Mesenchymal stem cell (in vitro differentiated cells and primary cell): Measurements from ENCODE around the gene SETD1B.

Experiments used
- DNase-seq: peaks from one replicate; pipeline ENCODE4 v3.0.0-alpha.2; 2013
- H2AFZ ChIP-seq: one replicate; pipeline ENCODE4 v1.6.1; 2013; ENCODE audit warnings: low read depth, mild to moderate bottlenecking, control low read depth, inconsistent platforms, low read length, moderate library complexity
- H2AK5ac ChIP-seq: 2 replicates; pipeline ENCODE4 v1.6.1; 2013; ENCODE audit warnings: low read length, moderate library complexity, mild to moderate bottlenecking, inconsistent platforms; ENCODE audit not compliant: severe bottlenecking
- H2BK120ac ChIP-seq: one replicate; pipeline ENCODE4 v1.6.1; 2013; ENCODE audit warnings: low read depth, mild to moderate bottlenecking, inconsistent platforms, low read length, moderate library complexity
- H2BK12ac ChIP-seq, 2 experiments: one replicate each; pipeline ENCODE4 v1.6.1; 2013; ENCODE audit warnings: inconsistent platforms in 2 of 2, low read length in 2 of 2, mild to moderate bottlenecking in 2 of 2, moderate library complexity in 2 of 2, control low read depth in 1 of 2
- H2BK15ac ChIP-seq: one replicate; pipeline ENCODE4 v1.6.1; 2013; ENCODE audit warnings: mild to moderate bottlenecking, low read depth, inconsistent platforms; ENCODE audit not compliant: poor library complexity, severe bottlenecking
- H2BK5ac ChIP-seq: 2 replicates; pipeline ENCODE4 v1.6.1; 2013; ENCODE audit warnings: low read depth, mild to moderate bottlenecking, low read length, control low read depth, inconsistent platforms; ENCODE audit not compliant: poor library complexity, severe bottlenecking
- H3K14ac ChIP-seq, 2 experiments: one replicate each; pipeline ENCODE4 v1.6.1; 2013; ENCODE audit warnings: inconsistent platforms in 2 of 2, low read length in 2 of 2, control low read depth in 1 of 2, mild to moderate bottlenecking in 1 of 2, moderate library complexity in 1 of 2
- H3K18ac ChIP-seq, 2 experiments: one replicate each; pipeline ENCODE4 v1.6.1; 2013; ENCODE audit warnings: inconsistent platforms in 2 of 2, low read length in 2 of 2, control low read depth in 1 of 2, low read depth in 1 of 2, mild to moderate bottlenecking in 1 of 2
- H3K23ac ChIP-seq, 2 experiments: one replicate each; pipeline ENCODE4 v1.6.1; 2013; ENCODE audit warnings: inconsistent platforms in 2 of 2, low read length in 2 of 2, mild to moderate bottlenecking in 2 of 2, moderate library complexity in 2 of 2, control low read depth in 1 of 2
- H3K27ac ChIP-seq: 2 replicates; pipeline ENCODE4 v1.5.1; 2013; ENCODE audit warnings: mild to moderate bottlenecking, moderate library complexity, low read length, control low read depth, inconsistent platforms; ENCODE audit not compliant: poor library complexity, severe bottlenecking
- H3K27me3 ChIP-seq, 2 experiments: 2 replicates each; pipeline versions ENCODE4 v1.6.1 to v1.7.0; 2013; ENCODE audit warnings: low read length in 2 of 2, mild to moderate bottlenecking in 2 of 2, moderate library complexity in 2 of 2, control low read depth in 1 of 2, inconsistent platforms in 1 of 2; ENCODE audit not compliant: control insufficient read depth in 1 of 2, insufficient read depth in 1 of 2
- H3K36me3 ChIP-seq, 2 experiments: 2 replicates each; pipeline versions ENCODE4 v1.6.1 to v1.7.0; 2013; ENCODE audit warnings: low read length in 2 of 2, control low read depth in 1 of 2, inconsistent platforms in 1 of 2, low read depth in 1 of 2, mild to moderate bottlenecking in 1 of 2; ENCODE audit not compliant: insufficient read depth in 2 of 2, control insufficient read depth in 1 of 2
- H3K4ac ChIP-seq, 2 experiments: one replicate each; pipeline ENCODE4 v1.6.1; 2013; ENCODE audit warnings: inconsistent platforms in 2 of 2, low read length in 2 of 2, mild to moderate bottlenecking in 2 of 2, moderate library complexity in 2 of 2, control low read depth in 1 of 2, low read depth in 1 of 2
- H3K4me1 ChIP-seq: 2 replicates; pipeline ENCODE4 v1.6.1; 2013; ENCODE audit warnings: low read depth, low read length, control low read depth; ENCODE audit not compliant: control insufficient read depth, insufficient read depth
- H3K4me2 ChIP-seq: 2 replicates; pipeline ENCODE4 v1.6.1; 2013; ENCODE audit warnings: low read length, mild to moderate bottlenecking, inconsistent platforms; ENCODE audit not compliant: poor library complexity, severe bottlenecking
- H3K4me3 ChIP-seq, 2 experiments: 2 replicates each; pipeline versions ENCODE4 v1.5.1 to v1.7.0; 2013; ENCODE audit warnings: low read length in 2 of 2, mild to moderate bottlenecking in 2 of 2, control low read depth in 1 of 2, low read depth in 1 of 2; ENCODE audit not compliant: insufficient read depth in 1 of 2
- H3K79me1 ChIP-seq: replicated peaks from 2 replicates; pipeline ENCODE4 v1.6.1; 2013; ENCODE audit warnings: mild to moderate bottlenecking, control low read depth, low read length, inconsistent platforms; ENCODE audit not compliant: poor library complexity, severe bottlenecking
- H3K9ac ChIP-seq: 2 replicates; pipeline ENCODE4 v1.7.0; 2013; ENCODE audit warnings: mild to moderate bottlenecking, low read length, moderate library complexity
- H3K9me3 ChIP-seq: 2 replicates; pipeline ENCODE4 v1.7.0; 2013; ENCODE audit warnings: mild to moderate bottlenecking, low read length; ENCODE audit not compliant: control insufficient read depth
- H4K8ac ChIP-seq: one replicate; pipeline ENCODE4 v1.6.1; 2013; ENCODE audit warnings: inconsistent platforms, mild to moderate bottlenecking, low read length, moderate library complexity
- H4K91ac ChIP-seq: one replicate; pipeline ENCODE4 v1.6.1; 2013; ENCODE audit warnings: mild to moderate bottlenecking, low read length, inconsistent platforms
- WGBS: methylation state at CpG from one replicate; pipeline ENCODE4 v1.1.7; 2013; ENCODE audit warnings: mixed read lengths; 5-methylcytosine and 5-hydroxymethylcytosine counted together

The SETD1B gene

DNA sequence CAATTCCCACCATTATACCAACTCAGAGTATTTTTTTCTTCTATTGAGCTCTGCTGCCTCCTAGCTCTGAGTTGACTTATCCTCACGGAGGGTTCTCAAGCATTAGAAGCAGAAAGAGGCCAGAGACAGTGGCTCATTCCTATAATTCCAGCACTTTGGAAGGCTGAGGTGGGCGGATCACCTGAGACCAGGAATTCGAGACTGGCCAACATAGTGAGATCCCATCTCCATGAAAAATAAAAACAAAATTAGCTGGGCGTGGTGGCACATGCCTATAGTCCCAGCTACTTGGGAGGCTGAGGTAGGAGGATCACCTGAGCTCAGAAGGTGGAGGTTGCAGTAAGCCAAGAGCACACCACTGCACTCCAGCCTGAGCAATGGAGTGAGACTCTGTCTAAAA is 33.9 kb downstream of the SETD1B start:
- no peak overlapping the region for H2AFZ ChIP-seq
- no peak overlapping the region for H4K8ac ChIP-seq
- H3K14ac ChIP-seq, result no peak overlapping the region
- H3K4ac ChIP-seq, result no peak overlapping the region
- 81% methylated on average over 4 of the region's 4 CpGs for WGBS
- H2BK15ac ChIP-seq, result no peak overlapping the region
- H2BK12ac ChIP-seq, result no peak overlapping the region
- no peak overlapping the region for H3K18ac ChIP-seq
- no peak overlapping the region for H3K23ac ChIP-seq
- H2BK5ac ChIP-seq, result no peak overlapping the region
- no peak for DNase-seq
- no peaks in the 10 kb centered on the region for H3K9me3 ChIP-seq
- no peak overlapping the region for H3K27ac ChIP-seq
- peaks cover 2% of the 10 kb centered on the region for H3K4me1 ChIP-seq
- no peak overlapping the region for H3K9ac ChIP-seq
- H3K27me3 ChIP-seq, result no peaks in the 10 kb centered on the region
- no peak overlapping the region for H2BK120ac ChIP-seq
- no peak overlapping the region for H2AK5ac ChIP-seq
- H3K4me2 ChIP-seq, result no peak overlapping the region
- H3K79me1 ChIP-seq, result no peaks in the 10 kb centered on the region
- H3K4me3 ChIP-seq, result no peak overlapping the region
- H4K91ac ChIP-seq, result no peak overlapping the region
- no peaks in the 10 kb centered on the region for H3K36me3 ChIP-seq

DNA sequence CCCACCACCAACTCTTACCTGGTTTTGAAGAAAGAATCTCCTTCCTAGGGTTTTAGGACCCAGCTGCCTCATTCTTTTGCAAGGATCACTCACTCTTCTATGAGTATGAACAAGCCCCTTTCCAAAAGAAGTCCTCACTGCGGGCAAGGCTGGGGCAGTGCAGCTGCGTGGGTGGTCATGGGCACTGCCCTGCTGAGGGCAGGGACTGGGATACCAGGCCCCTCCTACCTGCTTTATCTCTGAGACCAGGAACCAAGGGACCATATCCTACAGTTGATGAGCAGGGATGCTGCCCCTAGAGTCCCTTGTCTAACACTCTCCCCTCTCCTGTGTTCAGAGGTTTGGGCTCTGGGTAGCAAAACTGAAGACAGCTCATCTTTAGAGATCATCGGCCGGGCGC is 34.3 kb downstream of the SETD1B start:
- Histone ChIP-seq H3K27ac (no peak overlapping the region), H3K36me3 (no peaks in the 10 kb centered on the region), H3K23ac (no peak overlapping the region), H2AFZ (no peak overlapping the region), H2BK12ac (no peak overlapping the region), H3K4me3 (no peak overlapping the region), H2AK5ac (no peak overlapping the region), H4K91ac (no peak overlapping the region), H3K4me1 (peaks cover 2% of the 10 kb centered on the region), H3K4me2 (no peak overlapping the region), H2BK15ac (no peak overlapping the region), H3K18ac (no peak overlapping the region), H3K4ac (no peak overlapping the region), H2BK120ac (no peak overlapping the region), H3K9ac (no peak overlapping the region), H3K79me1 (no peaks in the 10 kb centered on the region), H2BK5ac (no peak overlapping the region), H4K8ac (no peak overlapping the region), H3K27me3 (no peaks in the 10 kb centered on the region), H3K9me3 (no peaks in the 10 kb centered on the region), H3K14ac (no peak overlapping the region)
- 100% methylated on average over 5 of the region's 5 CpGs for WGBS
- no peak for DNase-seq

DNA sequence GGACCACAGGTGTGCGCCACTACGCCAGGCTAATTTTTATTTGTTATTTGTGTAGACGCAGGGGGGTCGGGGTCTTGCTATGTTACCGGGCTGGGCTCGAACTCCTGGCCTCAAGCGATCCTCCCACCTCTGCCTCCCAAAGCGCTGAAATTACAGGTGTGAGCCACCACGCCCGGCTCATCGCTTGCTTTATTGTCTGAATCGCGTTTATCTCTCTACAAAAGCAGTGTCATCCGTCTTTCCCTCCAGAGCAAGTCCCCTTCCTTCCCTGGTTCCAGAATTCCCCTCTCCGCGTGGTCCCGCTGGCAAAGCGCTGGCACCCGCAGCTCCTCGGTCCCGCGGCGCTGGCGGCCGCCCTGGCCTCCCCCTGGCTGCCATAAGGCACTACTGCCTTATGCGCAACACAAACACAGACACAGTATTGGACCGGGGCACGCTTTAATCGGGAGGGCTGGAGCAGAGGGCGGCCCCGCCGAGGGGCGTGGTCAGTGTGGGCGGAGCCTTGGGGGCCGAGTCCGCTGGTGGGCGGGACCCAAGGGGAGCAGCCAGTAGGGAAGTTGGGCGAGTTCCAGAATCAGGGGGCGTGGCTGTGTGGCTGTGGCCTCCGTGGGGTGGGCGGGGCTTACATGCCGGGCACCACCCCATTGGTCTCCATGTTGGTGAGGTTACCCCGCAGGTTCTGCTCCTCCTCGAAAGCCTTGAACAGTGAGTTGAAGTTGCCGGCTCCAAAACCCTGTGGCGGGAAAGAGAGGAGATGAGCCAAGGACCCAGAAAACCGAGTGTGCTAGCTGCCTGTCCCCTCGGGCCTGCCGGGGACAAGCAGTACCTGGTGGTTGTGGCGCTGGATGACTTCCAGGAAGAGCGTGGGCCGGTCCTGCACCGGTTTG is 35.5 kb downstream of the SETD1B start:
- peaks cover 2% of the 10 kb centered on the region for H3K4me1 ChIP-seq
- no peaks in the 10 kb centered on the region for H3K79me1 ChIP-seq
- H2BK15ac ChIP-seq, result peak overlapping the region; percentile 83
- no peak overlapping the region for H4K91ac ChIP-seq
- H2AK5ac ChIP-seq, result no peak overlapping the region
- peak overlapping the region; percentile 60 to 86 for H3K4me3 ChIP-seq
- H3K36me3 ChIP-seq, result no peaks in the 10 kb centered on the region
- H2BK12ac ChIP-seq, result peak overlapping the region in 1 of 2 experiments; percentile 67
- peak; percentile 97 for DNase-seq
- peak overlapping the region; percentile 93 for H3K4me2 ChIP-seq
- H3K23ac ChIP-seq, result peak overlapping the region in 1 of 2 experiments; percentile 42
- peak overlapping the region; percentile 94 for H4K8ac ChIP-seq
- H3K18ac ChIP-seq, result peak overlapping the region; percentile 26 to 75
- no peaks in the 10 kb centered on the region for H3K9me3 ChIP-seq
- H3K27me3 ChIP-seq, result no peaks in the 10 kb centered on the region
- peak overlapping the region; percentile 86 for H3K9ac ChIP-seq
- H3K14ac ChIP-seq, result peak overlapping the region in 1 of 2 experiments; percentile 85
- no peak overlapping the region for H2BK120ac ChIP-seq
- peak overlapping the region; percentile 95 for H2AFZ ChIP-seq
- H2BK5ac ChIP-seq, result no peak overlapping the region
- WGBS, result 12% methylated on average over 51 of the region's 53 CpGs
- H3K4ac ChIP-seq, result peak overlapping the region in 1 of 2 experiments; percentile 77
- H3K27ac ChIP-seq, result no peak overlapping the region

DNA sequence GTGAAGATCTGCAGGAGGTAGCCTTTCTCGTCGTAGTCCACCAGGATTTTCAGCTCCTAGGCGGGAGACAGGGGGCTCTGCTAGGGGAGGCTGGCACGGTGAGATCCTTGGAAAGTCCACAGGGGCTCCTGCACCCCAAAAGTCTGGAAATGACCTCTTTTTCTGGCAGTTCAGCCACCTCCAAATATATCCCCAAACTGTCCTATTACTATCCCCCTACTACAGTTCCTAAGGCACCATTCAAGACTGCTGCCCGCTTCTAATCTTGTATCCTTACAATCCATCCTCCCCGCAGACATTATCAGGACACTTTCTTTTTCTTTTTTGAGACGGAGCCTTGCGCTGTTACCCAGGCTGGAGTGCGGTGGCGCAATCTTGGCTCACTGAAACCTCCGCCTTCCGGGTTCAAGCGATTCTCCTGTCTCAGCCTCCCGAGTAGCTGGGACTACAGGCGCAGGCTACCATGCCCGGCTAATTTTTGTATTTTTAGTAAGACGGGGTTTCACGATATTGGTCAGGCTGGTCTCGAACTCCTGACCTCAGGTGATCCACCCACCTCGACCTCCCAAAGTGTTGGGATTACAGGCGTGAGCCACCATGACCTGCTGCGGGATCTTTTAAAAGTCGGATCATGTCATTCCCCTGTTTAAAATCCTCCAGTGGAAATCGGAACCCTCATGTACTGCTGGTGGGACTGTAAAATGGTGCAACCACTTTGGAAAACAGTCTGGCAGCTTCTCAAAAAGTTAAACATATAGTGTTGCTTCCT is 36.4 kb downstream of the SETD1B start:
- WGBS, result 77% methylated on average over 24 of the region's 24 CpGs
- Histone ChIP-seq H3K4me3 (peak overlapping the region; percentile 60 to 86), H3K18ac (peak overlapping the region; percentile 26 to 75), H2AK5ac (no peak overlapping the region), H3K4ac (peak overlapping the region in 1 of 2 experiments; percentile 77), H3K36me3 (no peaks in the 10 kb centered on the region), H3K4me2 (peak overlapping the region; percentile 90), H3K9me3 (no peaks in the 10 kb centered on the region), H3K27ac (no peak overlapping the region), H3K4me1 (peaks cover 2% of the 10 kb centered on the region), H2BK15ac (peak overlapping the region; percentile 83), H2AFZ (peak overlapping the region; percentile 66), H3K14ac (peak overlapping the region in 1 of 2 experiments; percentile 85), H4K91ac (no peak overlapping the region), H2BK12ac (peak overlapping the region in 1 of 2 experiments; percentile 45), H3K9ac (peak overlapping the region; percentile 77), H2BK120ac (no peak overlapping the region), H3K23ac (peak overlapping the region in 1 of 2 experiments; percentile 42), H3K79me1 (no peaks in the 10 kb centered on the region), H4K8ac (peak overlapping the region; percentile 94), H2BK5ac (no peak overlapping the region), H3K27me3 (no peaks in the 10 kb centered on the region)
- no peak for DNase-seq
